PC-9 (cell line): ENCODE results near the gene LARP4B.

Source experiments
- EZH2 ChIP-seq: fragments of 200-600 bp; sonication (generic); IDR thresholded peaks from 2 replicates; pipeline ENCODE4 v1.8.0; 2017; ENCODE audit warnings: antibody characterized with exemption, low read depth
- TF ChIP-seq, protein P1 (sequence below): fragments of 200-600 bp; sonication (generic); conservative IDR thresholded peaks from 2 replicates; pipeline ENCODE4 v1.6.1; 2017; ENCODE audit warnings: mixed run types, antibody characterized with exemption, mild to moderate bottlenecking, moderate library complexity

DNA sequence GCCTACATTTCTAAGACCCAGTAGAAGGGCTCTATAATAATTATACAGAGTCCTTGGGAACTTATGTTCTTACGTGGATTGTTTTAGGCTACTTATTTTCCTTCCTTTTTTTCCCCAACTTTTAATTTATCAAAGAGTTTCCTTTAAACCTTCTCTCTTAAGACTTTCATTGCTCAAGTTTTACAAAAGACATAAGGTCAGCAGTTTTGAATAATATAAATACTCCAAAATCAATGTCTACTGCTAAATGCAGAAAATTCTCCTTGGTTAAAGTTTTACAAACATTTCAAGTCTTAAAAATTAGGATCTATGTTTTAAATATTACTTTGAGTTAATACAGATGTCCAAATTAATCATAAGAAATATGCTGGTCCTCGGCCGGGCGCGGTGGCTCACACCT, 97.0 kb downstream of the LARP4B start:
- TF ChIP-seq, protein P1, sequence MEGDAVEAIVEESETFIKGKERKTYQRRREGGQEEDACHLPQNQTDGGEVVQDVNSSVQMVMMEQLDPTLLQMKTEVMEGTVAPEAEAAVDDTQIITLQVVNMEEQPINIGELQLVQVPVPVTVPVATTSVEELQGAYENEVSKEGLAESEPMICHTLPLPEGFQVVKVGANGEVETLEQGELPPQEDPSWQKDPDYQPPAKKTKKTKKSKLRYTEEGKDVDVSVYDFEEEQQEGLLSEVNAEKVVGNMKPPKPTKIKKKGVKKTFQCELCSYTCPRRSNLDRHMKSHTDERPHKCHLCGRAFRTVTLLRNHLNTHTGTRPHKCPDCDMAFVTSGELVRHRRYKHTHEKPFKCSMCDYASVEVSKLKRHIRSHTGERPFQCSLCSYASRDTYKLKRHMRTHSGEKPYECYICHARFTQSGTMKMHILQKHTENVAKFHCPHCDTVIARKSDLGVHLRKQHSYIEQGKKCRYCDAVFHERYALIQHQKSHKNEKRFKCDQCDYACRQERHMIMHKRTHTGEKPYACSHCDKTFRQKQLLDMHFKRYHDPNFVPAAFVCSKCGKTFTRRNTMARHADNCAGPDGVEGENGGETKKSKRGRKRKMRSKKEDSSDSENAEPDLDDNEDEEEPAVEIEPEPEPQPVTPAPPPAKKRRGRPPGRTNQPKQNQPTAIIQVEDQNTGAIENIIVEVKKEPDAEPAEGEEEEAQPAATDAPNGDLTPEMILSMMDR, result no peak
- no peak for TF ChIP-seq EZH2
